ENCODE measurements around the gene CACUL1.
"Not testable (repeated sequence)": the region's sequence is repeated elsewhere in the genome, so short reads cannot be mapped to it uniquely, and the experiment has no call there.

The CACUL1 gene

DNA sequence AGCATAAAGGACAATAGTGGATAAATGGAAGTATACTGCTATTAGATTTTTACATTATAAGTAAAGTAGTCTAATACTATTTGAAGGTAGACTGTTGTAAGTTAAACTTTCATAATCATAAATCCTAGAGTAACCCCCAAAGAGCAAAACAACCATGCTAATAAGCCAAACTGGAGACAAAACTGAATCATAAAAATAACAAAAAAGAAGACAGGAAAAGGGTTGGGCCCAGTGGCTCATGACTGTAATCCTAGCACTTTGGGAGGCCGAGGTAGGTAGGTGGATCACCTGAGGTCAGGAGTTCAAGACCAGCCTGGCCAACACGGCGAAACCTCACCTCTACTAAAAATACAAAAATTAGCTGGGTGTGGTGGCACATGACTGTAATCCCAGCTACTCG is 9.7 kb downstream of the CACUL1 start:
- no peak overlapping the region for H3K4me3 ChIP-seq (replicated peaks; ENCODE audit: low read depth, low read length)
- no peak for DNase-seq (ENCODE audit: extremely low read depth, low read depth)
- TF ChIP-seq, protein P1, sequence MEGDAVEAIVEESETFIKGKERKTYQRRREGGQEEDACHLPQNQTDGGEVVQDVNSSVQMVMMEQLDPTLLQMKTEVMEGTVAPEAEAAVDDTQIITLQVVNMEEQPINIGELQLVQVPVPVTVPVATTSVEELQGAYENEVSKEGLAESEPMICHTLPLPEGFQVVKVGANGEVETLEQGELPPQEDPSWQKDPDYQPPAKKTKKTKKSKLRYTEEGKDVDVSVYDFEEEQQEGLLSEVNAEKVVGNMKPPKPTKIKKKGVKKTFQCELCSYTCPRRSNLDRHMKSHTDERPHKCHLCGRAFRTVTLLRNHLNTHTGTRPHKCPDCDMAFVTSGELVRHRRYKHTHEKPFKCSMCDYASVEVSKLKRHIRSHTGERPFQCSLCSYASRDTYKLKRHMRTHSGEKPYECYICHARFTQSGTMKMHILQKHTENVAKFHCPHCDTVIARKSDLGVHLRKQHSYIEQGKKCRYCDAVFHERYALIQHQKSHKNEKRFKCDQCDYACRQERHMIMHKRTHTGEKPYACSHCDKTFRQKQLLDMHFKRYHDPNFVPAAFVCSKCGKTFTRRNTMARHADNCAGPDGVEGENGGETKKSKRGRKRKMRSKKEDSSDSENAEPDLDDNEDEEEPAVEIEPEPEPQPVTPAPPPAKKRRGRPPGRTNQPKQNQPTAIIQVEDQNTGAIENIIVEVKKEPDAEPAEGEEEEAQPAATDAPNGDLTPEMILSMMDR (IDR thresholded peaks at IDR 0.05; ENCODE audit: low read depth, low read length, missing control alignments), result no peak

DNA sequence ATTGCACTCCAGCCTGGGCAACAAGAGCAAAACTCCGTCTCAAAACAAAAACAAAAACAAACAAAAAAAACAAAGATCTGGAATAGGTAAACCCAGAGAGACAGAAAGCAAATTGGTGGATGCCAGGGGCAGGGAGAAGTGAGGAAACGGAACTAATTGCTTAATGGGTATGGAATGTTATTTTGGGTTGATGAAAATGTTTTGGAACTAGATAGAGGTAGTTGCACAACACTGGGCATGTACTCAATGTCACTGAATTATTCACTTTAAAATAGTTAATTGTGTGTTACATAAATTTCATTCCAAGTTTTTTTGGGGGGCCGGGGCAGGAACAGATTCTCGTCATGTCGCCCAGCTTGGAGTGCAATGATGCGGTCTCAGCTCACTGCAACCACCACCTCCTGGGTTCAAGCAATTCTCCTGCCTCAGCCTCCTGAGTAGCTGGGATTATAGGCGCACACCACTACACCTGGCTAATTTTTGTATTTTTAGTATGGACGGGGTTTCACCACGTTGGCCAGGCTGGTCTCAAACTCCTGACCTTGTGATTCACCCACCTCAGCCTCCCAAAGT is 10.3 kb downstream of the CACUL1 start:
- not testable (repeated sequence) for DNase-seq (ENCODE audit: extremely low read depth, low read depth); H3K4me3 ChIP-seq (replicated peaks; ENCODE audit: low read depth, low read length)

DNA sequence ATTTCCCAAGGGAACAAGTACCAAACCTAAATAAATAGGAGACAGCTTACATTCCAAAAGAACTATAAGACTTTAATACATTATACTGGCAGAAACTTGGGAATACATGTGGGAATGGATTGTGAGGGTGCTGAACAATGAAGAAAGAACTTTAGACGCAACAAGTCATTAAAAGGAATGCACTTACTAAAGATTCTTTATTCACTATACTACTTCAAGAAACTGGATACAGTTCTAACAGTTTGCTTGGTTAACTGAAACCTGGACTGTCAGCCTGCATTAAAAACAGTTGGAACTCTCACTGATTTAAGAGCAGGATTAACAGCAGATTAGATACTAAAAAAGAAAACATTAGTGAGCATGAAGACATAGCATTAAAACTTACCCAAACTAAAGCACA is 12.0 kb downstream of the CACUL1 start:
- H3K4me3 ChIP-seq (replicated peaks; ENCODE audit: low read depth, low read length), result no peak overlapping the region
- DNase-seq (ENCODE audit: extremely low read depth, low read depth), result no peak
- TF ChIP-seq, protein P1 (IDR thresholded peaks at IDR 0.05; ENCODE audit: low read depth, low read length, missing control alignments), result no peak

DNA sequence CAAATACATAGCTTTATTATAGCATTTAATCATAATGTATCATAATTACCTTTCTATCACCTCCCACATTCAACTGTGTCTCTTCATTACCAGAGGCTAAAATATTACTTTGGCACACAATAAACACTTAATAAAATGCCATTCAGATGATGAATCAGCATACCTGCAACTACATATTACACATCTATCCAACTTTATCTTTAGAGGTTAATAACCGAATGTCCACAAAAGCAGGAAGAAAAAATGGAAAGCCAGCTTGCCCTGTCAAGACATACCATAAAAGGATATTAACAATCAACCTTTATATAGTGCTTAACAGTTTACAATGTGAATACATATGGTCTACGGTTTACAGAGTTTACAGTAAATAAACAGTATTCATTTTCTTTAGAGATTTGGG is 12.7 kb downstream of the CACUL1 start:
- H3K4me3 ChIP-seq (replicated peaks; ENCODE audit: low read depth, low read length), result no peak overlapping the region
- DNase-seq (ENCODE audit: extremely low read depth, low read depth), result no peak
- TF ChIP-seq, protein P1 (IDR thresholded peaks at IDR 0.05; ENCODE audit: low read depth, low read length, missing control alignments), result no peak

DNA sequence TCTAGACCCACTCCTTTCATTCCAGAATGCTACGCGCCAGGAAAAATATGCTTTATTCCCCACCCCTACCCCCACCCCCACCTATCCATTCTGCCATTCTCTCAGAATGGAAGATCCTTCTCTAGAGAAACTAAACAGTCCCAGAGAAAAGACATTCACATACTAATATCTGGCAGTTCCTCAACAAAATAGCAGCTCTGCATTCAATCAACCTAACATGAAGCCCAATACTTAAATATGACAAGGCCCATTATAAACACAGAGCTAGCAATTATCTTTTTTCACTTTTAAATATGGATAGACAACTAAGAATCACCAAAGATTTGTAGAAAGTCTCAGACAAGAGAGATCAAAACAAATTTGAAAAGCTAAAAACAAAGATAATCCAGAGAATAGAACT is 16.4 kb downstream of the CACUL1 start:
- TF ChIP-seq, protein P1 (IDR thresholded peaks at IDR 0.05; ENCODE audit: low read depth, low read length, missing control alignments), result no peak
- DNase-seq (ENCODE audit: extremely low read depth, low read depth), result no peak
- H3K4me3 ChIP-seq (replicated peaks; ENCODE audit: low read depth, low read length), result no peak overlapping the region

DNA sequence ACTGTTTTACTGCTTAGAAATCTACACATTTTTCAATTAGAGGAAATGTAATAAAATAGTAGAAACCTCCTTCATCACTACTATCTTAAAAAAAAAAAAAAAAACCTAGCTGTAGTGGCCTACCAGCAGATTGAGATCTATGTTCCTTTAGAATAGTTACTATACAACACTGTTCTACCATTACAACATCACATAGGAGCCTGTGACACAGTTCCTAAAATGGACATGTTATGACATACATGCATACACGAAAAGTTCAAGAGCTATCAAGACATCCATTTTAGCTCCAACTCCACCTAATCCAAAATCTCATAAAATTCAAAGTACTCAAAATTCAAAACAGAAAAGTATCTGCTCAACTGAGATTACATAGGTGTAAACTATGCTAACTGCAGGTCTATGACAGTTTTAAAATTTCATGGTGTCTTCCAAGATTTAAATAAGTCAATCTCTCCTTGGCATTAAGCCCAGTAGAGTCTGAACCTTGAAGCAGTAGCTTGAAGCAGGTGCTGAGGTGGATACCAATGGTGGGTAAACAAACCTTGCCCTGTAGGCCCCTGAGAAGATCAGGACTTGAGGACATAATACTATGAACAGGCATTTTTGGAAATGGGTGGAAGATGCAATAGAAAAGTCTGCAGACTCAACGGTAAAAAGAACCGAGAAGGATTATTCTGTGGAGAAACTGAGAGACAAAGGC is 17.0 kb downstream of the CACUL1 start:
- H3K4me3 ChIP-seq (replicated peaks; ENCODE audit: low read depth, low read length), result no peak overlapping the region
- DNase-seq (ENCODE audit: extremely low read depth, low read depth), result no peak
- TF ChIP-seq, protein P1 (IDR thresholded peaks at IDR 0.05; ENCODE audit: low read depth, low read length, missing control alignments), result no peak

DNA sequence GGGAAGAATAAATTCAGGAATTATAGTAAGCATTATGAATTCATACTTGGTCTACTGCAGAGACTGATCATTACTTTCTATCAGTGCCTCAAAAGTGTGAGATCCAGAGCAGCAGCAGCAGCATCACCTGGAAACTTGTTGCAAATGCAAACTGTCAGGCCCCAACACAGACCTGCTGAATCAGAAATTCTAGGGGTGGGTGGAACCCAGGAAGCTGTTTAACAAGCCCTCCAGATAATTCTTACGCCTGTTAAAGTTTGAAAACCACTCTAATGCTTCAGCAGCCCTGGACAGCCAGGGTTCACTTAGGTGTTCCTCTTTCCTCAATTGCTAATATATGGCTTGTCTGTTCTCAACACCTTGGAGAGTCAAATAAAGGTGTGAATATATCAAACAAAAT is 19.5 kb downstream of the CACUL1 start:
- TF ChIP-seq, protein P1 (IDR thresholded peaks at IDR 0.05; ENCODE audit: low read depth, low read length, missing control alignments), result no peak
- DNase-seq (ENCODE audit: extremely low read depth, low read depth), result no peak
- H3K4me3 ChIP-seq (replicated peaks; ENCODE audit: low read depth, low read length), result no peak overlapping the region

Data from HFF-Myc (cell line).